Measurements from ENCODE around the gene CENPA. TPM values are rescaled to one million over a fixed set of nuclear protein-coding genes. Genes with fewer than 3 reads are reported as not detected.

Gene CENPA
- total RNA-seq, 1 donor from 2014 or later: 3.9 TPM

GRCh38 chr2:26780203-26780760 is 5.6 kb upstream of the CENPA start:
- no peak overlapping the region for H3K27ac Mint-ChIP-seq (ENCODE audit: unreplicated experiment)
- peaks cover 13% of the 10 kb centered on the region for H3K36me3 Mint-ChIP-seq (ENCODE audit: low read depth, unreplicated experiment)
- peaks cover 4% of the 10 kb centered on the region for H3K27me3 Mint-ChIP-seq (ENCODE audit: unreplicated experiment)
- no peaks in the 10 kb centered on the region for H3K4me1 Mint-ChIP-seq (ENCODE audit: unreplicated experiment)
- H3K4me3 Mint-ChIP-seq (ENCODE audit: unreplicated experiment): no peak overlapping the region
- TF ChIP-seq, protein P1, sequence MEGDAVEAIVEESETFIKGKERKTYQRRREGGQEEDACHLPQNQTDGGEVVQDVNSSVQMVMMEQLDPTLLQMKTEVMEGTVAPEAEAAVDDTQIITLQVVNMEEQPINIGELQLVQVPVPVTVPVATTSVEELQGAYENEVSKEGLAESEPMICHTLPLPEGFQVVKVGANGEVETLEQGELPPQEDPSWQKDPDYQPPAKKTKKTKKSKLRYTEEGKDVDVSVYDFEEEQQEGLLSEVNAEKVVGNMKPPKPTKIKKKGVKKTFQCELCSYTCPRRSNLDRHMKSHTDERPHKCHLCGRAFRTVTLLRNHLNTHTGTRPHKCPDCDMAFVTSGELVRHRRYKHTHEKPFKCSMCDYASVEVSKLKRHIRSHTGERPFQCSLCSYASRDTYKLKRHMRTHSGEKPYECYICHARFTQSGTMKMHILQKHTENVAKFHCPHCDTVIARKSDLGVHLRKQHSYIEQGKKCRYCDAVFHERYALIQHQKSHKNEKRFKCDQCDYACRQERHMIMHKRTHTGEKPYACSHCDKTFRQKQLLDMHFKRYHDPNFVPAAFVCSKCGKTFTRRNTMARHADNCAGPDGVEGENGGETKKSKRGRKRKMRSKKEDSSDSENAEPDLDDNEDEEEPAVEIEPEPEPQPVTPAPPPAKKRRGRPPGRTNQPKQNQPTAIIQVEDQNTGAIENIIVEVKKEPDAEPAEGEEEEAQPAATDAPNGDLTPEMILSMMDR (IDR thresholded peaks at IDR 0.05; ENCODE audit: unreplicated experiment): no peak
- H3K9me3 Mint-ChIP-seq (ENCODE audit: unreplicated experiment): no peaks in the 10 kb centered on the region
- DNase-seq (ENCODE audit: low spot score): no peak

GRCh38 chr2:26782876-26783704 is 2.8 kb upstream of the CENPA start:
- Mint-ChIP-seq H3K4me3 (ENCODE audit: unreplicated experiment) (no peak overlapping the region), H3K4me1 (ENCODE audit: unreplicated experiment) (peaks cover 4% of the 10 kb centered on the region), H3K36me3 (ENCODE audit: low read depth, unreplicated experiment) (peaks cover 3% of the 10 kb centered on the region)

DNA sequence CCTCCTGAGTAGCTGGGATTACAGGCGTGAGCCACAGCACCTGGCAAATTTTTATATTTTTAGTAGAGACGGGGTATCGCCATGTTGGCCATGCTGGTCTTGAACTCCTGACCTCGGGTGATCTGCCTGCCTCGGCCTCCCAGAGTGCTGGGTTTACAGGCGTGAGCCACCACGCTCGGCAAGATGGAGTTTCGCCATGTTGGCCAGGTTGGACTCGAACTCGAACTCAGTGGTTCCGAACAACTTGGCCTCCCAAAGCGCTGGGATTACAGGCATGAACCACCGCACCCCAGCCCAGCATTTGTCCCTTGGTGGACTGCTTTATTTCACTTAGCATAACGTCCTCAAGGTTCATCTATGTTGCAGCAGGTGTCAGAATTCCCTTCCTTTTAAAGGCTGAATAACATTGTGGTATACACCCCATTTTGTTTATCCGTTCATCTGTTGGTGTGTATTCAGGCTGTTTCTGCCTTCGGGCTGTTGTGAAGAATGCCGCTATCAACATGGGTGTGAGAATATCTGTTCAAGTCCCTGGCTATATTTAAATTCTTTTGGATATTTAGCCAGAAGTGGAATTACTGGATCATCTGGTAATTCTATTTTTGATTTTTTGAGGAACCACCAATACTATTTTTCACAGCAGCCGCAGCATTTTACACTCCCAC is 1.2 kb upstream of the CENPA start:
- H3K27me3 Mint-ChIP-seq (ENCODE audit: unreplicated experiment): peaks cover 2% of the 10 kb centered on the region
- H3K9me3 Mint-ChIP-seq (ENCODE audit: unreplicated experiment): no peaks in the 10 kb centered on the region
- H3K4me1 Mint-ChIP-seq (ENCODE audit: unreplicated experiment): peaks cover 10% of the 10 kb centered on the region
- peak overlapping the region; percentile 86 for H3K4me3 Mint-ChIP-seq (ENCODE audit: unreplicated experiment)
- TF ChIP-seq, protein P1 (IDR thresholded peaks at IDR 0.05; ENCODE audit: unreplicated experiment): no peak
- DNase-seq (ENCODE audit: low spot score): no peak
- H3K36me3 Mint-ChIP-seq (ENCODE audit: low read depth, unreplicated experiment): peaks cover 6% of the 10 kb centered on the region
- no peak overlapping the region for H3K27ac Mint-ChIP-seq (ENCODE audit: unreplicated experiment)

More at GRCh38 chr2:26782876-26783704, 2.8 kb upstream of the CENPA start:
- Mint-ChIP-seq H3K27me3 (ENCODE audit: unreplicated experiment) (peaks cover 2% of the 10 kb centered on the region), H3K27ac (ENCODE audit: unreplicated experiment) (no peak overlapping the region), H3K9me3 (ENCODE audit: unreplicated experiment) (no peaks in the 10 kb centered on the region)
- no peak for DNase-seq (ENCODE audit: low spot score)
- TF ChIP-seq, protein P1 (IDR thresholded peaks at IDR 0.05; ENCODE audit: unreplicated experiment): no peak

GRCh38 chr2:26786207-26787028 is 562 bp downstream of the CENPA start:
- peaks cover 10% of the 10 kb centered on the region for H3K4me1 Mint-ChIP-seq (ENCODE audit: unreplicated experiment)
- DNase-seq (ENCODE audit: low spot score): peak; percentile 26
- peak overlapping the region; percentile 7 for H3K27ac Mint-ChIP-seq (ENCODE audit: unreplicated experiment)
- no peaks in the 10 kb centered on the region for H3K27me3 Mint-ChIP-seq (ENCODE audit: unreplicated experiment)
- peak overlapping the region; percentile 81 for H3K4me3 Mint-ChIP-seq (ENCODE audit: unreplicated experiment)
- peaks cover 6% of the 10 kb centered on the region for H3K36me3 Mint-ChIP-seq (ENCODE audit: low read depth, unreplicated experiment)
- TF ChIP-seq, protein P1 (IDR thresholded peaks at IDR 0.05; ENCODE audit: unreplicated experiment): peak; percentile 13
- H3K9me3 Mint-ChIP-seq (ENCODE audit: unreplicated experiment): no peaks in the 10 kb centered on the region

Measured in endothelial cell (in vitro differentiated cells).